ENCODE results near the gene FBLN2. TPM values are rescaled to one million over a fixed set of nuclear protein-coding genes. Genes with fewer than 3 reads are reported as not detected.

The FBLN2 gene
- total RNA-seq, 1 experiment from 2014 or later = 0.05 TPM

- no peak for DNase-seq (ENCODE audit: low read depth)
These were observed 48.7 kb downstream of the FBLN2 start for GRCh38 chr3:13597661-13598060.

GRCh38 chr3:13598201-13598600, 49.3 kb downstream of the FBLN2 start:
- DNase-seq (ENCODE audit: low read depth) = no peak

DNA sequence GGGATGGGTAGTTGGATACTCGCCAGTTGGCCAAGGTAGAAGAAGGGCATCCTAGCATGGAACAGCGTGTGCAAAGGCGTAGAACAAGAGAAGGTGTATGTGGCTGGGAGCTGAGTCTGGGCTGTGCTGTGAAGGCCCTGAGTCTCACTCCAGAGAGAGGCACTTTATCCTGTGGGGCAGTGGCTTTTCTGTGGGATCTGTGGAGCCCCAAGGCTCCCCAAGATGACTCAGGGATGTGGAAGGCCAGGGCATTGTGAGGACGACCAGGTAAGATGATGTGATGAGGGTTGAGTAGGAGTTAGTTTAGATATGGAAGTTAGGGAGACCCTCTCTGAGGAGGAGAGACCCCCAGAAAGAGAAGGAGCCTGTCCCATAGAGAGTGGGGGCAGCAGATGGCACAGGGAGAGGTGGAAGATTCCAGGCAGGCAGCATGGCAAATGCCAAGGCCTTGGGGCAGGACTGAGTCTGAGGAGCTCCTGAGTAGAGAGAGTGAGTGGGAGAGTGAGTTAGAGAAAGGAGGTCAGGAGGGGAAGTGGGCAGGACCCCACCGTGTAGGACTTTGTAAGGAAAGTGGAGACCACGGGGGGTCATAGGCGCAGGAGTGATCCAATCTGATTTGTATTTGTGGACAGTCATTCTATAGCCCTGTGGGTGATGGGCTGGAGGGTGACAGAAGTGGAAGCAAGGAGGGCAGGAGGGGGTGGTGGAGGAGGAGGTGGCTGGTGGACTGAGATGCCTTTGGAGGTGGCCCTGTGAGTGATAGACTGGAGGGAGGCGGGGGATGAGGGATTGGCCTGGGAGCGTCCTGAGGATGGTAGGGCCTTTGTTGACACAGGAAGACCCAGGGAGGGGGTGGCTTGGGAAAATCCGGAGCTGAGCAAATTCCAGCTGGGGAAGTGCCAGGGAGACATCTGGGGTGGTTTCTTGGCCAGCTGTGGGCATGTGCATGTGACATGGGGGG, 50.3 kb downstream of the FBLN2 start:
- peak; percentile 51 for DNase-seq (ENCODE audit: low read depth)

DNA sequence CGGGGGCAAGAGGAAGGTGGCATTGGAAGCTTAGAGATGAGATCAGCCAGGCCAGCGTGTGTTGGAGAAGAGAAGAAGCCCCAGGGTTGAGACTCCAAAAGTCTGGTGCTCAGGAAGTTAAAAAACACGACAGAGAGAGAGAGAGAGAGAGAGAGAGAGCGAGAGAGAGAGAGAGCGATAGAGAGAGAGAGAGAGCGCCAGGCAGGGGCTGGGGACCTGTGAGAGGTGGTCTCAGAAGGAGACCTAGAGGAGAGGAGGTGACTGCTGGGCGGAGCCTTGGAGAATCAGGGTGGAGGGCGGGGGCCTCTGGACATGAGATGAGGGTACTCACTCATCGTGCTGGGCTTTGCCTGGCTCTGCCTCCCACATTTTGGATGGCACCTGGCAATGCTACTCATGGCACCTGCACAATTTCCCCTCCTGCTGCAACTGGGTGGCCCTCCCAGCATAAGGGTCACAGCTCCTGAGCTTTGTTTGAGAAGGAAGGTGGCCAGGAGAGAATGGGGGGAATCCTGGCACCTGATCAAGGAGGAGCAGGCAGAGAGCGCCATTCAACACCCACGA, 51.0 kb downstream of the FBLN2 start:
- no peak for DNase-seq (ENCODE audit: low read depth)

DNA sequence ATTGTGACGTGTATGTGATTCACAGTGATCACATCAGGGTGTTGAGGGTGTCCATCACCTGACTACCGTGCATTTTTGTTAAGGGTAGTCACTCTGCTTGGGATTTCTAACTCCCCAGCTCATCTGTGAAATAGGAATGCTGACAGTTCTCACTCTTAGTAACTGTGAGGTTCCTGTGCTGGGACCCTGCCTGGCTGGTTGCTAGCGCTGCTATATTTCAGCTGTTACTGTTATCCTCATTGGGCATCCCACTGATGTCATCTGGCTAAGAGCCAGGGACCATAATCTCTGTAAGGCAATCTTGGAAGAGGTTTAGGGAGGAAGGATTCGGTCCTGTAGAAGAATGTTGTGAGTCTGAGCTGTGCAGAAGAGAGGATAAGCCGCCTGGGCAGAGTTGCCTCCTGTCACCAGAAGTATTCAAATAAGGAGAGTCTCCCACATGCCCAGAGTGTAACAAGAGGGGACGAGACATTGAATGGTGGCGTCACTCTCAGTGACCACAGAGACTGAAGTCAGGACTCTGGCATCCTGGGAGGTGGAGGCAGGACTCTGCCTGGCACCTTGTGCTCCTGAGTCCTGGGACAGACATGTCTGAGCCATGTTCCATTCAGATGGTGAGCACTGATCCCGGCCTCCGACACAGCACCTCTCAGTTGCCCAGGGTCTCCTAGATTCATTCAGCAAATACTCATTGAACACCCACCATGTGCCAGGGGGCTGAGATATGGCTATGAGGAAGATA, 52.2 kb downstream of the FBLN2 start:
- DNase-seq (ENCODE audit: low read depth) = peak; percentile 69

DNA sequence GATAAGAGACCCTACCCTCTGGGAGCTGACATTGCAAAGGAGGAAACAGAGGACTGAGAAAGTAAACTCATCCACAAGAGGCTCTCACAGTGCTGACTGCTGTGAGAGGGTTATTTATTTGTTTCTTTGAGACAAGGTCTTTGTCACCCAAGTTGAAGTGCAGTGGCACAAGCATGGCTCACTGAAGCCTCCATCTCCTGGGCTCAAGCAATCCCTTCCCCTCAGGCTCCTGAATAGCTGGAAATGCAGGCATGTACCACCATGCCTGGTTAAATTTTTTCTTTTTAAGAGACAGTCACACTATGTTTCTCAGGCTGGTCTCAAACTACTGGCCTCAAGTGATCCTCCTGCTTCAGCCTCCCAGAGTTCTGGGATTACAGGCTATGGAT, 52.8 kb downstream of the FBLN2 start:
- DNase-seq (ENCODE audit: low read depth) = no peak

GRCh38 chr3:13605555-13605954, 56.6 kb downstream of the FBLN2 start:
- no peak for DNase-seq (ENCODE audit: low read depth)

DNA sequence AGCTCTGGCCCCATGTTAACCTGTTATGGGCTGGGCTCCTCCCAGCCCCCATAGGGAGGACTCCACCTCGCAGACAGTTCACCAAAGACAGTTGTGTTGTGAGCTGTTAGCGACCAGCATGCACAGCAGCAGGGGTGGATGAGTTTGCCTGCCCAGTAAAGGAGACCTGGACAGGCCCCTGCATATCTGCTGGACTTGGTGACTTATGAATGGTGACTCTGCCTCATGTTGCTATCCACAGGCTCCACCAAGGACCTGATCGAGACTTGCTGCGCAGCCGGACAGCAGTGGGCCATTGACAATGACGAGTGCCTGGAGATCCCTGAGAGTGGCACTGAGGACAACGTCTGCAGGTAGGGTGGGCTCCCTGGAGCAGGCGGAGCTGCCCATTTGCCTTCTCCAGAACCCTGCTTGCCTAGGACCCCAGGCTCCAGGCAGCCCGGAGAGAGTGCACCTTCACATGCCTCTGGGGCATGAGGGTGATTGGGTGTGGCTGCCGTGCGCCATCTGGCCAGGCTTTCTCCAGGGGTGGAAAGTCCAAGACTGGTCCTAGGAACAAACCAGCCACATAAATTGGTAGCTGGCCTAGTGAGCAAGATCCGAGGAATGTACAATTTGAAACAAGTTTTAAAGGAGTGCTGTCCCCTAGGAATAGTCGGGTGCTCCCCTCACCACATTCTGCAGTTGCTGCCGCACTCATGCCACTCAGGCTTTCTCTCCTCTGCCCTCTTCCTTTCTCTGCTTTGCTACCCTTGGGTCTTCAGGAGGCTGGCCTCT, 59.1 kb downstream of the FBLN2 start:
- no peak for DNase-seq (ENCODE audit: low read depth)

DNA sequence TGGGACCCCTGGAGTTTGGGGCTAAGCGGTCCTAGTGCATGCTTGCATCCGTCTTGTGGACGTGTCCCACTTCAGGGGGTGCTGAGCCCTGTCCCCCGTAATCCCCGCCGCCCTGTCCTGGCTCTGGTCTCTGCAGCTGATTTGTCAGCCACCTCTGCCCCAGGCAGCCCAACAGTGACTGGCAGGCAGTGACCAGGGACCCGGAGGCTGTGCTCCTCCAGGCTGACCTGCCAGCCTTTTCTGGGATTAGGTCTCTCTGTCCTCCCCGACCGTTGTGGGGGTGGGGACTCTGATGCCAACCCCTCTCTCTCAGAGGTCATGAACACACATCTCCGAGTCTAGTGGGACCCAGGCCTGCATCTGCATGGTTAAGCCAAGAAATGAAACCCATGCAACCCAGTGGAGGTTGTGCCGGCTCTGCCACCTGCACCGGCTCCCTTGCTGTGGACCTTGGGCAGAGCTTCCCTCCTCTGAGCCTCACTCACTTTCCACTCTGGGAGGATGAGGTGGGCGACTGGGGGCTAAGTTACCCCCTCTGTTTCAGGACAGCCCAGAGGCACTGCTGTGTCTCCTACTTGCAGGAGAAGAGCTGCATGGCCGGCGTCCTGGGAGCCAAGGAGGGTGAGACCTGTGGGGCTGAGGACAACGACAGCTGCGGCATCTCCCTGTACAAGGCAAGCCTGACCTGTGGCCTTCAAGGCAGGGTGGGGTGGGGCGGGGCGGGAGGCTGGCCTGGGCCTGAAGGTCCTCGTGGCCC, 60.2 kb downstream of the FBLN2 start:
- no peak for DNase-seq (ENCODE audit: low read depth)

DNA sequence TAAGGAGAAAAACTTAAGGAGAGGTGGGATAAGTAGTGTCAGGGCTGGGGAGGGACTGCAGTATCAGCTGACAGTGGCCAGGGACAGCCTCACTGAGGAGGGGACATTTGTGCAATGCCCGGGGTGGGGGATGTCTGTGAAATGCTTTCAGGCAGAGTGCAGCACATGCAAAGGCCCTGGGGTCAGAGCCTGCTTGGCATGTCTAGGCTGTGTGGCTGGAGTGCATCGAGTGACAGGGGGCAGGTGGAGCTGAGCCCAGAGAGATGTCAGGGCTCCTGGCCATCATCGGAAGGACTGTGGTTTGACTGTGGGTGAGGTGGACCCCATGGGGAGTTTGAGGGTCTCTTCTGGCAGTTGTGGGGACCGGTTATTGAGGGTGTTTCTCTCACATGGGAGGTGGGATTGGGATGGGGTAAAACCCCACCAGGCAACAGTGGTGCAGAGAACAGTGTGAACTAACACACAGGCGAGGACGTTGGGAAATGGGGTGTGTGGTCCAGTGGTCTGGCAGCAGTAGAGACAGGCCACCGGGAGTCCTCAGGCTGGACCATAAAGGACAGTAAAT, 61.2 kb downstream of the FBLN2 start:
- DNase-seq (ENCODE audit: low read depth) = no peak

GRCh38 chr3:13611221-13611620, 62.3 kb downstream of the FBLN2 start:
- no peak for DNase-seq (ENCODE audit: low read depth)

GRCh38 chr3:13612829-13613228, 63.9 kb downstream of the FBLN2 start:
- DNase-seq (ENCODE audit: low read depth) = no peak

GRCh38 chr3:13613343-13614190, 64.6 kb downstream of the FBLN2 start:
- DNase-seq (ENCODE audit: low read depth) = no peak

DNA sequence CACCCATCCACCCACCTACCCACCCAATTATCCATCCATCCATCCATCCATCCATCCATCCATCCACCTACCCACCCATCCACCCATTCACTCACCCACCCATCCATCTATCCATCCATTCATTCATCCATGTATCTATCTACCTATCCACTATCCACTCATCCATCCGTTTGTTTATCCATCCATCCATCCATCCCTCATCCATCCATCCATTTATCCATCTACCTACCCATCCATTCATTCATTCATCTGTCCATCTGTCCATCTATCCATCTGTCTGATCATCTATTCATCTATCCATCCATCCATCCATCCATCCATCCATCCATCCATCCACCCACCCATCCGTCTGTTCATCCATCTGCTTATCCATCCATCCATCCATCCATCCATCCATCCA, 65.7 kb downstream of the FBLN2 start:
- DNase-seq (ENCODE audit: low read depth) = no peak

- DNase-seq (ENCODE audit: low read depth) = no peak
These were observed 66.1 kb downstream of the FBLN2 start for GRCh38 chr3:13615019-13615528.

DNA sequence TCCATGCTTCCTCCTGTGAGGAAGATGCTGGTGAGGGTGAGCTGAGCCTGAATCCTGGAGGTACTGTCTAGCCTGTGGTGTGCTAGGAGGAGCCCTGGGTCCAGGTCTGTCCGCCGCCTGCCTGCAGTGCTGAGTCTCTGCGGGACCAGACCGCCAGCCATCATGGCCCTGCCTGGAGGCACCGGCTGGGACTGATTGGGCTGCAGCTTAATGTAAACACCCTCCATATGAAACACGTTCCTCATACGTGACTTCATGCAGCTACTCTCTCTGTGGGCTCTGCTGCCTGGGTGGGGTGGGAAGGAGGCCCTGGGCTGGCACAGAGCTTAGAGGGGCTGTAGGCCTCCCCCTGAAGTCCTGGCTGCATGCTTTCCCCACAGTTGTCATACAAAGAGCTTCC, 67.4 kb downstream of the FBLN2 start:
- no peak for DNase-seq (ENCODE audit: low read depth)

GRCh38 chr3:13617097-13617738, 68.3 kb downstream of the FBLN2 start:
- no peak for DNase-seq (ENCODE audit: low read depth)

GRCh38 chr3:13617981-13618380, 69.1 kb downstream of the FBLN2 start:
- no peak for DNase-seq (ENCODE audit: low read depth)

GRCh38 chr3:13618836-13619235, 69.9 kb downstream of the FBLN2 start:
- no peak for DNase-seq (ENCODE audit: low read depth)

All from HT1080 (cell line).